ENCODE data around the gene RHOG.

RHOG gene

DNA sequence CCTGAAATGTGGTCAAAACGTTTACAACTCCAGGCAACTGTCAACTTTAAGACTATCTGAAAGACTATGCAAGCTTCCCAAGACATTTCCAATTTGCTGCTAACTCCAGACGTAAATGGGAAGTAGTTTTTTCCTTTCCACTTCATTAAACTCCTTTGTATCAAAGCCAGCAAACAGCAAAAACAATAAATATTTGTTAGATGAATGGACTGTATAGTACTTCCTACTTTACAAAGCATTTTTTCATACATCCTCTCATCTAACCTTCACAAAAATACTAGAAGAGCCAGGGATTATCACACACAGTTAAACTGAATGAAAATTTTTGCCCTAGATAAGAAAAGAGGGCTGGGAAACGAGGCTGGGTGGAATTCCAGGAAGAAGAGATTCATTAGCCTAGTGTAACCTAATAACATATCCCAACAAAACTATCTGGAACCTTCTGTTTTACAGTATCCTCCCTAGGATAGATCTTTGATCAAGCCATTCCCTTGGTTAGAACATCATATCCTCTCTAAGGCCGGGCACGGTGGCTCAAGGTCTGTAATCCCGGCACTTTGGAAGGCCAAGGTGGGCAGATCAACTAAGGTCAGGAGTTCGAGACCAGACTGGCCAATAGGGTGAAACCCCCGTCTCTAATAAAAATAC lies 53.9 kb downstream of the RHOG start:
- 67% methylated on average over 3 of the region's 8 CpGs for WGBS (ENCODE audit: insufficient coverage)
- Histone ChIP-seq H3K27ac (ENCODE audit: insufficient read depth in 1 of 2, low read depth in 1 of 2, low read length in 2 of 2, poor library complexity in 1 of 2, severe bottlenecking in 2 of 2) (peak overlapping the region; percentile 35 to 85), H3K4me1 (ENCODE audit: control extremely low read depth in 1 of 4, control insufficient read depth in 4 of 4, insufficient read depth in 4 of 4, low read length in 3 of 4) (peaks cover 30 to 83% (median 56%) of the 10 kb centered on the region in 4 experiments), H3K36me3 (ENCODE audit: control insufficient read depth in 4 of 4, insufficient read depth in 4 of 4, low read length in 3 of 4) (peaks cover 0 to 17% (median 9%) of the 10 kb centered on the region in 4 experiments), H3K27me3 (replicated peaks in 2 of 5; ENCODE audit: control insufficient read depth in 4 of 5, insufficient read depth in 5 of 5, low read length in 4 of 5) (no peaks in the 10 kb centered on the region), H3K4me3 (ENCODE audit: control insufficient read depth in 1 of 7, extremely low read depth in 1 of 7, insufficient read depth in 4 of 7, low read depth in 2 of 7, low read length in 6 of 7) (peak overlapping the region in 3 of 7 experiments; percentile 13 to 50 (median 19)), H3K9me3 (ENCODE audit: control extremely low read depth in 1 of 5, control insufficient read depth in 4 of 5, insufficient read depth in 2 of 5, low read depth in 1 of 5, low read length in 4 of 5) (no peaks in the 10 kb centered on the region)
- DNase-seq = peak in 1 of 3 donors; percentile 31
- ChIA-PET CTCF (interaction anchor here (3.5 to 13.7 kb wide), 2 partner anchors 9 to 21 kb away, joined by 15 to 136 read pairs; partner anchors contain the start of gene PGAP2), POLR2A (interaction anchor here (2.6 kb wide), 1 partner anchor 10 kb away, joined by 10 read pairs; the partner anchor contains the start of gene NUP98)

DNA sequence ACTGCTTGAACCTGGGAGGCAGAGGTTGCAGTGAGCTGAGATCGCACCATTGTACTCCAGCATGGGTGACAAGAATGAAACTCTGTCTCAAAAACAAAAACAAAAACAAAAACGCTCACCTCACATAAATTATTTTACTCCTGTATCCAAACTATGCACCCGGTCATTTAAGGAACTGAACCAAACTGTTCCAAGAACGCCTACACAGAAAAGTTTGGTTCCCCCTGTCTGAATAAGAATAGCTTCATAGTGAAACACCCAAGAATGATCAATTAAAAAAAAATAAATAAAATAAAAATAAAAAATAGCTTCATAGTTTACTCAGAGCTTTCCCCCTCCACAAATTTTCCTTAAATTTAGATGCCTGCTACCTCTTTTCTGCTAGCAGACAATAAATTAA lies 57.1 kb downstream of the RHOG start:
- Histone ChIP-seq H3K27me3 (replicated peaks in 2 of 5; ENCODE audit: control insufficient read depth in 4 of 5, insufficient read depth in 5 of 5, low read length in 4 of 5) (no peaks in the 10 kb centered on the region), H3K27ac (ENCODE audit: insufficient read depth in 1 of 2, low read depth in 1 of 2, low read length in 2 of 2, poor library complexity in 1 of 2, severe bottlenecking in 2 of 2) (peak overlapping the region; percentile 75 to 85), H3K4me3 (ENCODE audit: control insufficient read depth in 1 of 7, extremely low read depth in 1 of 7, insufficient read depth in 4 of 7, low read depth in 2 of 7, low read length in 6 of 7) (no peak overlapping the region), H3K9me3 (ENCODE audit: control extremely low read depth in 1 of 5, control insufficient read depth in 4 of 5, insufficient read depth in 2 of 5, low read depth in 1 of 5, low read length in 4 of 5) (no peaks in the 10 kb centered on the region), H3K4me1 (ENCODE audit: control extremely low read depth in 1 of 4, control insufficient read depth in 4 of 4, insufficient read depth in 4 of 4, low read length in 3 of 4) (peaks cover 36 to 84% (median 62%) of the 10 kb centered on the region in 4 experiments), H3K36me3 (ENCODE audit: control insufficient read depth in 4 of 4, insufficient read depth in 4 of 4, low read length in 3 of 4) (peaks cover 3 to 24% (median 9%) of the 10 kb centered on the region in 4 experiments)
- POLR2A ChIA-PET = no interaction called here
- 83% methylated on average over 2 of the region's 4 CpGs for WGBS (ENCODE audit: insufficient coverage)
- CTCF ChIA-PET = interaction anchor here (0.5 to 13.7 kb wide), 8 partner anchors 12 to 285 kb away, joined by 3 to 136 read pairs (median 4); partner anchors contain the start of genes NUP98 and PGAP2
- no peak for DNase-seq

DNA sequence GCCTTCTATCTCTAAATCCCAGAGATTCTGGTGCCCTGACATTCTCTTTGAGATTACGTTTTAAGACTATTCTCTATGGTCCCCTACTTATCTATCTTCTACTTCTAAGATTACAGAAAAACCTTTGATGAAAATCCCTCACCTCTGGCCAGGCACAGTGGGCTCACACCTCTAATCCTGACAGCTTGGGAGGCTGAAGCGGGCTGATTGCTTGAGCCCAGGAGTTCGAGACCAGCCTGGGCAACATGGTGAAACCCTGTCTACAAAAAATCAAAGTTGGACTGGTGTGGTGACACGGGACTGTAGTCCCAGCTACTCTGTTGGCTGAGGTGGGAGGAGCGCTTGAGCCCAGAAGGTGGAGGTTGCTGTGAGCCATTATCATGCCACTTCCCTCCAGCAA lies 57.8 kb downstream of the RHOG start:
- H3K27ac ChIP-seq (ENCODE audit: insufficient read depth in 1 of 2, low read depth in 1 of 2, low read length in 2 of 2, poor library complexity in 1 of 2, severe bottlenecking in 2 of 2) = peak overlapping the region; percentile 9 to 66

DNA sequence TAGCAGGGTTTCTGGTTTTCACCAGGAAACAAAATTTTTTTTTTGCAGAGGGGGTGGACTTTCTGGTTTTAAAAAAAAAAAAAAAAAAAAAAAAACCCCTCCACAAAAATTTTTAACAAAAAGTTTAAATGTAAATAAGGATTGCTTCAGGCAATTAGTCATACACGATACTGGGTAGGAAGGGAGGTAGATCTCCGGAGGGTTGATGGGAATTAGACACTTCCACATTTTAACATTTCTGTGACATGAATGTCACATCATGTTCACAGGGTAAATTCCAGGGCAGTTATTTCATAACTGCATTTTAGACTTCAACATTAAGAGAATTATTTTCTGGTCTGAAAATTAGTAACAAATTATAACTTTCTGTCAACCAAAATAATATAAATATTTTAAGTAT lies 59.3 kb downstream of the RHOG start:
- H3K27ac ChIP-seq (ENCODE audit: insufficient read depth in 1 of 2, low read depth in 1 of 2, low read length in 2 of 2, poor library complexity in 1 of 2, severe bottlenecking in 2 of 2) = peak overlapping the region; percentile 58 to 78
- peaks cover 26 to 62% (median 43%) of the 10 kb centered on the region in 4 experiments for H3K4me1 ChIP-seq (ENCODE audit: control extremely low read depth in 1 of 4, control insufficient read depth in 4 of 4, insufficient read depth in 4 of 4, low read length in 3 of 4)
- H3K9me3 ChIP-seq (ENCODE audit: control extremely low read depth in 1 of 5, control insufficient read depth in 4 of 5, insufficient read depth in 2 of 5, low read depth in 1 of 5, low read length in 4 of 5) = no peaks in the 10 kb centered on the region
- no peaks in the 10 kb centered on the region for H3K27me3 ChIP-seq (replicated peaks in 2 of 5; ENCODE audit: control insufficient read depth in 4 of 5, insufficient read depth in 5 of 5, low read length in 4 of 5)
- ChIA-PET POLR2A (interaction anchor here (0.6 kb wide), 1 partner anchor 16 kb away, joined by 4 read pairs; the partner anchor contains the start of gene NUP98), CTCF (interaction anchor here (0.7 to 13.7 kb wide), 5 partner anchors 26 to 291 kb away, joined by 3 to 136 read pairs (median 4); partner anchors contain the start of gene PGAP2)
- peak overlapping the region in 1 of 7 experiments; percentile 34 for H3K4me3 ChIP-seq (ENCODE audit: control insufficient read depth in 1 of 7, extremely low read depth in 1 of 7, insufficient read depth in 4 of 7, low read depth in 2 of 7, low read length in 6 of 7)
- peaks cover 9 to 35% (median 21%) of the 10 kb centered on the region in 4 experiments for H3K36me3 ChIP-seq (ENCODE audit: control insufficient read depth in 4 of 4, insufficient read depth in 4 of 4, low read length in 3 of 4)
- peak; percentile 40 to 80 (median 74) for DNase-seq
- no CpG with 5 or more reads among the region's 2 CpGs for WGBS (ENCODE audit: insufficient coverage)

More for the DNA sequence above, 57.8 kb downstream of the RHOG start:
- no peaks in the 10 kb centered on the region for H3K27me3 ChIP-seq (replicated peaks in 2 of 5; ENCODE audit: control insufficient read depth in 4 of 5, insufficient read depth in 5 of 5, low read length in 4 of 5)
- 94% methylated on average over 5 of the region's 5 CpGs for WGBS (ENCODE audit: insufficient coverage)
- ChIA-PET CTCF (interaction anchor here (0.9 to 13.7 kb wide), 5 partner anchors 25 to 286 kb away, joined by 3 to 136 read pairs (median 4); partner anchors contain the start of gene PGAP2), POLR2A (no interaction called here)
- no peak overlapping the region for H3K4me3 ChIP-seq (ENCODE audit: control insufficient read depth in 1 of 7, extremely low read depth in 1 of 7, insufficient read depth in 4 of 7, low read depth in 2 of 7, low read length in 6 of 7)
- H3K9me3 ChIP-seq (ENCODE audit: control extremely low read depth in 1 of 5, control insufficient read depth in 4 of 5, insufficient read depth in 2 of 5, low read depth in 1 of 5, low read length in 4 of 5) = no peaks in the 10 kb centered on the region
- H3K36me3 ChIP-seq (ENCODE audit: control insufficient read depth in 4 of 4, insufficient read depth in 4 of 4, low read length in 3 of 4) = peaks cover 7 to 31% (median 14%) of the 10 kb centered on the region in 4 experiments
- H3K4me1 ChIP-seq (ENCODE audit: control extremely low read depth in 1 of 4, control insufficient read depth in 4 of 4, insufficient read depth in 4 of 4, low read length in 3 of 4) = peaks cover 32 to 77% (median 58%) of the 10 kb centered on the region in 4 experiments
- DNase-seq = no peak
